ENCODE data around the gene ARFRP1. TPM values are rescaled to one million over a fixed set of nuclear protein-coding genes. Genes with fewer than 3 reads are reported as not detected.

The ARFRP1 gene
- total and polyA plus RNA-seq, 7 donors: 26.8 to 70.2 (median 38.7) TPM

- H3K27ac ChIP-seq: peak overlapping the region in 3 of 4 donors; percentile 56 to 69 (median 57)
- no peak overlapping the region for H3K4me3 ChIP-seq
- intact Hi-C loops (cut with DNase I): no loop called here
- no peaks in the 10 kb centered on the region for H3K9me3 ChIP-seq
- 62 to 67% methylated on average over 19 of the region's 19 CpGs for WGBS, 2 donors
- peaks cover 0 to 43% (median 37%) of the 10 kb centered on the region in 4 donors for H3K4me1 ChIP-seq
- TF ChIP-seq POLR2A (IDR thresholded peaks at IDR 0.05) (no peak), POLR2AphosphoS5 (IDR thresholded peaks at IDR 0.05) (peak in 3 of 4 donors; percentile 26 to 74 (median 28)), CTCF (IDR thresholded peaks at IDR 0.05) (no peak), EP300 (IDR thresholded peaks at IDR 0.05) (peak in 1 of 4 donors; percentile 61)
- no peaks in the 10 kb centered on the region for H3K27me3 ChIP-seq
- DNase-seq: peak; percentile 83
- peaks cover 2 to 35% (median 9%) of the 10 kb centered on the region in 4 donors for H3K36me3 ChIP-seq
Measured at GRCh38 chr20:63698739-63699465, 8.9 kb downstream of the ARFRP1 start.

GRCh38 chr20:63697868-63698545 lies 9.8 kb downstream of the ARFRP1 start:
- WGBS, 2 donors: 87 to 90% methylated on average over 40 of the region's 40 CpGs
- Histone ChIP-seq H3K4me1 (peaks cover 0 to 43% (median 37%) of the 10 kb centered on the region in 4 donors), H3K9me3 (no peaks in the 10 kb centered on the region), H3K27ac (peak overlapping the region in 1 of 4 donors; percentile 69), H3K4me3 (no peak overlapping the region), H3K27me3 (no peaks in the 10 kb centered on the region), H3K36me3 (peaks cover 6 to 26% (median 11%) of the 10 kb centered on the region in 4 donors)
- TF ChIP-seq POLR2AphosphoS5 (IDR thresholded peaks at IDR 0.05) (no peak), EP300 (IDR thresholded peaks at IDR 0.05) (no peak), POLR2A (IDR thresholded peaks at IDR 0.05) (no peak), CTCF (IDR thresholded peaks at IDR 0.05) (no peak)
- peak; percentile 66 for DNase-seq
- intact Hi-C loops (cut with DNase I): no loop called here

- H3K27me3 ChIP-seq: no peaks in the 10 kb centered on the region
- peak; percentile 64 for DNase-seq
- H3K4me3 ChIP-seq: peak overlapping the region in 1 of 4 donors; percentile 29
- TF ChIP-seq EP300 (IDR thresholded peaks at IDR 0.05) (no peak), CTCF (IDR thresholded peaks at IDR 0.05) (no peak), POLR2AphosphoS5 (IDR thresholded peaks at IDR 0.05) (peak in 1 of 4 donors; percentile 8), POLR2A (IDR thresholded peaks at IDR 0.05) (no peak)
- intact Hi-C loops (cut with DNase I): no loop called here
- WGBS, 2 donors: 43 to 62% methylated on average over 7 of the region's 7 CpGs
- peaks cover 0 to 43% (median 37%) of the 10 kb centered on the region in 4 donors for H3K4me1 ChIP-seq
- no peaks in the 10 kb centered on the region for H3K9me3 ChIP-seq
- H3K36me3 ChIP-seq: peaks cover 6 to 25% (median 11%) of the 10 kb centered on the region in 4 donors
- H3K27ac ChIP-seq: no peak overlapping the region
Measured at GRCh38 chr20:63697357-63697867, 10.4 kb downstream of the ARFRP1 start.

GRCh38 chr20:63696628-63697356 lies 11.0 kb downstream of the ARFRP1 start, which contains the start of gene TNFRSF6B:
TNFRSF6B (plus strand) TSS chr20:63696652; CDS start chr20:63696768, 116 bp downstream.
- Histone ChIP-seq H3K4me1 (peaks cover 0 to 43% (median 37%) of the 10 kb centered on the region in 4 donors), H3K27ac (no peak within 1 kb of the TSS), H3K9me3 (no peaks in the 10 kb centered on the region), H3K36me3 (peaks cover 6 to 29% (median 11%) of the 10 kb centered on the region in 4 donors), H3K4me3 (peak within 1 kb of the TSS in 3 of 4 donors; percentile 19 to 29 (median 28)), H3K27me3 (no peaks in the 10 kb centered on the region)
- DNase-seq: peak; percentile 62
- TF ChIP-seq POLR2A (IDR thresholded peaks at IDR 0.05) (no peak), POLR2AphosphoS5 (IDR thresholded peaks at IDR 0.05) (peak in 2 of 4 donors; percentile 35 to 41), EP300 (IDR thresholded peaks at IDR 0.05) (no peak)
- intact Hi-C loops (cut with DNase I): no loop called here
- 5 to 15% methylated on average over 52 of the region's 52 CpGs for WGBS, 2 donors
